ENCODE data around the gene PLXNA2.

PLXNA2 gene

DNA sequence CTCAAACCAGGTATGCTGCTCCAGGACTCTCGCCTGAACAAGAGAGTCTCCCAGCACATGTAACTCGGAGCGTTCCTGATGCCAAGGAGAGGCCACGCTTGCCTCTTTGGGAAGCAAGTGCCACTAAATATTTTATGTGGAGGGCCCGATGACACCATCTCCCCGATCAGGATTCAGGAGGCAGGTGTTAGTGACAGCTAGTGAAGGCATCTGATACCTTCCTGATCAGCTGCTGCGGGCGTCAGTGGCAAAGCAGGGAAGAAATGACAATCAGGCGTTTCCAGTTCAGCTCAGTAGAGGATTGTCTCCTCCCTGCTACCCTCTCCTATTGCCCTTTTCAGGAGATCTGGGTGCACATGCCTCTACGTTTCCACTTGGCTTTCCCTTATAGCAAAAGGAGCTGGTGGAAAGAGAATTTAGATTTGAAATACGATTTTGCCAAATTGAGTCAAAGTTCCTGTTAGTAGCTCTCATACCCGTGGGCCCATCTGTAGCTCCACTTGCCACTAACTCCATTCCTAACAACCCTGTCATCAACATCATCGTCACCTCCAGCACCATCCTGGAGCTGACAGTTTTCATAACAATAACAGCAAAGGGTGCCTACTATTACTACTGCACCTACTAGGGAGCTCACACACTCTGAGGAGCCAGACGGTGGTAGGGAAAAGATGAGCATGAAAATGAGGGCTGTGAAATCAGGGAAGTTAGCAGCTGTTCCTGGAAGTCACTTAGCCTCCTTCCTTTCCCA is 21.6 kb downstream of the PLXNA2 start:
- no peak for DNase-seq

DNA sequence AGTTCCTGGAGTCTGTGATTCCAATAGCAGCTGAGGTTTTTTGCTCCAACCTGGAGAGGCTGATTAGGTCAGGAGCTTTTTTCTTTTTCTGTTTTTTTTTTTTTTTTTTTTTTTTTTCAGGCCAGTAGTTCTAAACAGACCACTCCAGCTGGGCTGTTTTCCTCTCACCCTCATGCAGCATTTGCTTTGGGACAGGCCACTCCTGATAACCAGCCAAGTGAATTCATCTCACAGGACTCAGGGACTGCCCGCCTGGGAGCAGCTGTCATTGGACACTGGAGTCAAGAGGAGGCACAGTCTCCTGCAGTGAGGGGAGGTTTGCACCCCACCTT is 22.9 kb downstream of the PLXNA2 start:
- DNase-seq, result no peak

DNA sequence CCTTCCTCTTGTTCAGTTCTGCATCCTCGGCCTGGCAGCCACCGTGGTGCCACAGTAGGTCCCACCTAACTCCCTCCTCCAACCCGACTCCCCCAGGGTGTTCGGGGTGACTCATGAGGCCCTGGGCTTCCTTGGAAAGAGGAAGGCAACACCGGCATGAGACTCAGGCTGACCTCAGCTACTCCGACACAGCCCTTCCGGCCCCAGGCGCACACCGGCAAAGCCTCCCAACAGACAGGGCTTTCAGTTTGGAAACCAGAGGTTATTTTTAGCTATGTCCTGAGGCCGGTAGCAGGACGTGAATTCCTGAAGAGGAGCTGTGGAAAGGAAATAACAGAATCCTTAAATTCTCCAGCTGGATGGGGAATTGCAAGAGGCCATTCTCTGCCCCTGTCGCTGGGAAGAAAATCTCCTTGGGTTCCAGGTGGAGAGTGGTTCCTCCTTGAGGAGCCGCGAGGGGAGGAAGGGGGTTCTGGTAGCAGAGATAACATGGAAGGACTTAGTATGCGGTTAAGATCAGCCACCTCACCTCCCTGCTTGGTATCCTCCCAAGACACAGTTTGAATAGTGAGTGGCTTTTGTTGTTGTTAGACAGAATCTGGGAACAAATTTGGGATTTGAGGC is 24.4 kb downstream of the PLXNA2 start:
- no peak for DNase-seq

DNA sequence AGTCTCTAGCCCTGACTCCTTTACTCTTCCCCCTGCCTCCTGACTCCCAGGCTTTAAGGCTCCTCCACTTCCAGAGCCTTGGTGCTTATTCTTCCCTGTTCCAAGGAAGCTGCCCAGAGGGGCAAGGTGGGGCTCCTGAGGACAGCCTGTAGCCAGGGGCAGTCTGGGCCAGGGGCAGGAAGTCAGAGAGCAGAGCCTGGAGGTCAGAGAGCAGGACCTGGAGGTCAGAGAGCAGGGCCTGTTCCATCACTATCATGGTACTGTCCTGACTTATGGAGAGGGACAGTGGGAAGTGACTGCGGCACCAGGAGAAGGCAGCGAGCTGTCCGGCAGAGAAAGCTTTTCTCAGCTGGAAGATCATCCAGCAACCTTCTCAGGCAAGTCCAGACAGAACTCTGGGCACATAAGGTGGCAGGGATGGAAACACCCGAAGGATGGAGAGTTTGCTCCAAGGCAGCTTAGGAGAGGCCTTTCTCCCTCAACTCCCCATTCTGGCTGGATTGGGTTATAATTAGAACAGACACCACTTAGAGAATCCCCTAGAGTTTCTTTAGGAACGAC is 25.0 kb downstream of the PLXNA2 start:
- DNase-seq, result no peak

DNA sequence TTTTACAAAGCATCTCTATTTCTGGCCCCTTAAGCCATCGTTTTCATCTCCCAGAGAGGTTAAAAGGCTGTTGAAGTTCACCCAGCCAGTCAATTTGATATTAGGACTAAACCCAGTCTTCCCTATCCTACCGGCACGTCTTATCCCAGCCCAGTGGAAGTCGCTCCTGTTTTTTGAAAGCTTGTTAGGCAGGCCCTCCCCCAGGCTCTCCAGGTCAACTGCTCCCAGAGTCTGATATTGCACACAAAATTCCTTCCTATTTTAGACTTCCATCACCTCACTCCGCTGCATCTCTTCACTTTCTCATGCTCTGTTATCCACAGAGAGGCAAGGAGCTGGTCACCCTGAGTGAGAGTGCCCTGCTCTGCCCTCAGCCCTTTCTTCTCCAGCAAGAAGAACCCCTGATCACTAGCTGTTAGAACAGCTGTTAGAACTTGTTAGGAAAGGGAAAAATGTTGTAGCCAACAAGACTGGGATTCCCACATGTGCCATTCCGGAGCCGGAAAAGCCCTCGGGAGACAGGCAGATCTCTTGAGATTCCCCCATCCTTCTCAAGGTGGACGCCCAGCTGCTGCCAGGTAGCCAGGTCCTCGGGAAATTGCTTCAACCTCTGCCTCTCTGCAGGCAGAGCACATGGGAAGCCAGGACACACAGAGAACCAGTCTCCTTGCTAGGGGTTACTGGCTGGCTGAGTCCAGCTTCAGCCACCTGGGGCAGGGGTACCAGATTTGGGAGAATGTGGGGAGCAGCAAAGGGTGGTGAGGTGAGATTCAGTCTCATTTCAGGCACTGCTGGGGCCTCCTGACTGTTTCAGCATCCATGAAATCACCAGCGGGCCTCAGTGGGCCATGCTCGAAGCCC is 25.7 kb downstream of the PLXNA2 start:
- DNase-seq, result no peak

DNA sequence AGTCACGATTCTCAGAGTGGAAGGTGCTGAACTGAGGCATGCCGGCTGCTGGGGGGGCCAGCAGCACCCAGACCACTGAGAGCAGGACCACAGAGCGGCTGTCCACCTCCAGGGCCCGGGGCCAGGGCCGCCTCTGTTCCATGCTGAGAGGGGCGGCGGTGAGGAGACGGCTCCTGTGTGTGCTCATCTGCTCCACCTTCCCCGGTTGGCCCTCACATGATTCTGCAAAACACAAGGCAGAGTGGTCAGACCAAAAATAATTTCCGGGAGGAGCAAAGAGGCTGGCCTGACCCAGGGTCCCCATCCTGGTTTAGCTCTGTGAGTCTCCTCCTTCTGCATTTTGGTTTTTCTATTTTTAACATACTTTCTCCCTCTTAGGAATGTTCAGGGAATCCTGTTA is 26.4 kb downstream of the PLXNA2 start:
- DNase-seq, result no peak

DNA sequence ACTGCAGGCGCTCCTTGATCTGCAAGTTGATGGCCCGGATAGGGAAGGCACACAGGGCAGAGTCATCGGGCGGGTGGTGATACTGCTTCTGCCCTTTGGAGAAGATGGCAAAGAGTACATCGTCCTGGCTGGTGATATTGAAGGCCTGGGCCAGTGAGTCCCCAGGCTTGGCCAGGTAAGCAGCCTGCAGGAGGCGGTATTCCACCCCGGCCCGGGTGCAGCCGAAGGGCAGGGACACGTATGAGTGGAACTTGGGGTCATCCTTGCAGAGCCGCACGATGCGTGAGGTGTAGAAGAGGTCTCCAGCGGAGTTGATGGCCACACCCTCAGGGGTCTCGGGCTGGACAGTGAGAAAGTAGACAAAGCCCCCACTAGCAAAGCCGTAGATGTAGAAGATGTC is 27.4 kb downstream of the PLXNA2 start:
- no peak for DNase-seq

DNA sequence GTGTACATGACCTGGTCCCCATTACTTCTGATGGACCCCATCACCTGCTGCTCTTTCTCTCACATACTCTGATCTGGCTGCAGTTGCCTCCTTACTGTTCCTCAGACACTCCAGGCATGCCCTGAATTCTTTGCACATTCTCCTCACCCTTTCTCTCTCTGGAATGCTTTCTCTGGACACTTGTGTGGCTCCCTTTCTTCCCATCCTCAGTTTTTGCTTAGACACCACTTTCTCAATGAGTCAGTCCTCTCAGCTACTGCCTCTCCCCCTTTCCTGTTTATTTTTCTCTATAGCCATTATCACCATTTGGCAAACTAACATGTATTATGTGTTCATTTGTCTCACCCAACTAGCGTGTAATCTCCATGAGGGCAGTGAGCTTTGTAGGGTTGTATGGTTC is 28.1 kb downstream of the PLXNA2 start:
- no peak for DNase-seq

DNA sequence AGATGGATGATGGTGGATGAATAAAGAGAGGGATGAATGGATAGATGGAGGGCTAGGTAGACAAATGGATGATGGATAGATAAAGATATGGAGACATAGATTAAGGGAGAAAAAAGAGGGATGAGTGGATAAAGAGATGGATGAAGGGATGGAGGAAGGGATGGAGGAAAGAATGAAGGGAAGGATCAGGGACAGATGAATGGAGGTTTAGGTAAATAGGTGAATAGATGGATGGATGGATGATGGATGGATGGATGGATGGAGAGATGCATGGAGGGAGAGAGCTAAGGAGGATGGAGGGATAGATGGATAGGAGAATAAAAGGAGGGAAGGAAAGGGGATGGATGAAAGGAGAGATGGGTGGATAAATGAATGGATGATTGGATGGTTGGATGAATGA is 28.8 kb downstream of the PLXNA2 start:
- no peak for DNase-seq

DNA sequence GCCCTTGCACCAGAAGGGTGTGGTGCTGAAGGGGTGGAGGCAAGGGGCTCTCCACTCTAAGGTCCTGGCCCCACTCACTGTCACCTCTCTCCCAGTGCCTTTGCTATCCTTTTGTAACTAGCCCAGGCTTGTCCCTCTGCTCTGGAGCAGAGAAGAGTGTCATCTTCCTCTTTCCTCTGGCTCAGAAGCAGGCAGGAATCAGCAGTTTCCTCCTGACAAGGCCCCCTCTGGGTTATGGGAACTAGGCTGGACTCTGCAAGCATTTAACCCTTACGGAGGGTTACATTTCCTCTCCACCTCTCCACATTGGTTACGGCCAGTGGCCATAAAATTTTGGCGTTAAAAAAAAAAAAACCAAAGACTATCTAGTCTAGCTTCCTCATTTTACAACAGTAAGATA is 30.4 kb downstream of the PLXNA2 start:
- no peak for DNase-seq

DNA sequence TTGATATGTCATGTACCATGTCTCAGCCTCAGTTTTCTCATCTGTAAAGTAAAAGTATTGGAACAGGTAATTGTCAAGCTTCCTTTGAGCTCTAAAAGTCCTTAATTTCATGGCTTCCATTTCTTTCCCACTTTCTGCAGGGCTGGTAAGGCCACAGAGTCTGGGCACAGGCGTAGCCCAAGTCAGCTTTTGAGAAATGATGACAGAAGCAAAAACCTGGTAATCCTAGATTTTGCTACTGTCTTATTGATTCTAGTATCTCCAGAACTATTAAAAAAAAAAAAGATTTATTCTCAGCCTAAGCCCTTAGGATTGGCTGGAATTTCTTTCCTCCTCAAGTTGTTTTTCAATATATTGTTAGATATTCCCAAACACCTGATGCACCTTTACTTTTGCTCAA is 31.3 kb downstream of the PLXNA2 start:
- no peak for DNase-seq

DNA sequence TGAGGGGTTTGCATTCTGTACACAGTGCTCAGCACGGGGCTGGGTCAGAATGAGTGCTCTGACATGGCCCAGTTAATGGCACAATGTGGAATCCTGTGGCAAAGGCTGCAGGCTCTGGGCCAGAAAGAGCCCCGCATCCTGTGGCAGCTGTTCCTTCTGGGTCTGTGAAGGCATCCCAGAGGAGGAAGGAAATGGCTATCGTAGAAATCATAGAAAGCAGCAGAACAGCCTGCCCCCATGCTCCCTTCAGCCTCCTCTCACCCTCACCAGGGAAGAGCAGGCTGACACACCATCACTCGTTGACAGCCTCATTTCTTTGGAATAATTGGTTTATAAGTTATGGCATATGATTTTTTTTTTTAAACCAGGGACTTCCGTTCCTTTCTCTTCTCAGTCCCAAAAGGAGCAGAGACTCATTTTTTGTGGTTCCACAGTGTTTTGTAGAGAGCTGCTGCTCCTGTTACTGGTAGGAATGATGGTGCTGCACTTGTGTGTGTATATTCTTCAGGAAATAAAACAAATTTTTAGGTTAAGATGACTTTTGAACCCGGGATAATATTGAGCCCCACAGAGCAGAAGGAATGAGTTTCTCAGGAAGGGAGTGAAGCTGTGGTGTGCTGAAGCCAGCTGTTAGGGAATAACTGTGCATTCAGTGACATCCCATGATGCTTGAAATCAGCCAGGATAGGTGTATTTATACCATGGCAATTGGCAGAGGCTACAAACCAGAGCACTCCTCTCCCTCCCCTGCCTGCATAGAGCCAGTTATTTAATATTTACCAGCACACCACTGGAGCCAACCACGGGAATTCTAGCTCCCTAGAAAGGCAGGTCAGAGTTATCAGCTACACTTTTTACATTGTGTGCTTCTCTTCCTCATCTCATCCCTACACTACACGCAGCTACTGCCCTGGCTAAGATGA is 32.0 kb downstream of the PLXNA2 start:
- no peak for DNase-seq

DNA sequence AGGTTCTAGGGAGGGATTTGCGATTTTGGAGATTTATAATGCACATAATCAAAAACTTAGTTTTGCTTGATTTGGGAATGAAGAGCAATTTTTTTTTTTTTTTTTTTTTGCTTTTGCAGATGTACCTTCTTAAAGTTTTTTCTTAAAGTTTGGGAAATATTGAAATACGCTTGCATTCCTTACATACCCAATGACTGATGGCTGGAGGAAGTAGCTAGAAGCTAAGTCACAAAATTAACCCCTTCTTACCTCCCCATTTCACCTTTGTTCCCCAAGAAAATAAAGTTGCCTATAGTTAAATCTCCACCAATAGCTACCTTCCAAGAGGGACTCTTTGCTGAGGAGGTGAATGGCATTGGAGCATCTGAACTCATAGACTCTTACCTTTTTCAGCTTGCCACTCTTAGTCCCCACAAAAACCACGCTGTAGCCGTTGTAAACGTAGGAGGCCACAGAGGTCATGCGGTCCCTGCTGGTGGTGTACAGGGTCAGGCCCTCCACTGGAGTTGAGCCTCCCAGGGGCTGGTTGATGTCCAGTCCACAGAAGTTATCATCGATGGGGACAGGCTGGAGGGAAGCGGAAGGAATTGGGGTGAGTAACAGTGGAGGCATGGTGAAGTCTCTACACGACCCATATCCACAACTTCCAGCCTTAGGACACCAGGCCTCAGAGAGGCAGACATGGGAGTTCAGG is 34.1 kb downstream of the PLXNA2 start:
- DNase-seq, result no peak

DNA sequence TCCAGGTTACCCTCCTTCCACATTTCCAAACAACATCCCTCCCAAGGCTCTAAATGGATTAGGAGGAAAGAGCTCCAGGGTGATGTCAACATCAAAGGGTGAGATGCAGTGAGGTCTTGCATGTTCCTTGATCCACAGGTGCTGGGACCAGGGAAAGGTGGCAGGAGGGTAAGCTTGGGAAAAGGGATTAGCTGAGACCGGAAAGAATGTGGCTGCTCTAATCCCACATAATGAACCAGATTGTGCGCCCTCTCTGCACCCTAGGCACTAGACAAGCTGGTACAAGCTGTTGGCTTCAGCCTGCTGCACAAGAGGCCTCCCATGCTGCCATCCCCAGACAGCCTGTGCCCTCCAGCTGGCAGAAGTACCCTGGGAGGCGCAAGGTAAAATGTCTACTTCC is 34.9 kb downstream of the PLXNA2 start:
- DNase-seq, result no peak

DNA sequence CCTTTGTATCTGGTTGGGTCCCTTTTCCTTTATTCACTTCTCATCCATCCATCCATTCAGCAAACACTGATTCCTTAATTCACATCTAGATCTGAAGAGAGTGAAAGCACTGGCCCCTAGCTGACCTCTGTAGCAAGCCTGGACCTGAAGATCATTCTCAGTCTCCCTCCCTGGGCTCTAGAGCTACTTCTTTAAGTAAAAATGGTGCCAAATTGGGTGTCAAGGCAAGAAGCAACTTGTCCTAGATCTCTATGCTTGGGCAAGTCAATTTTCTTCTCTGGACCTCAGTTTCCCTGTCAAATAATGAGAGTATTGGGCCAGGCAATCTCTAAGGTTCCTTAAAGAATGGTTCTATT is 36.1 kb downstream of the PLXNA2 start:
- DNase-seq, result no peak

DNA sequence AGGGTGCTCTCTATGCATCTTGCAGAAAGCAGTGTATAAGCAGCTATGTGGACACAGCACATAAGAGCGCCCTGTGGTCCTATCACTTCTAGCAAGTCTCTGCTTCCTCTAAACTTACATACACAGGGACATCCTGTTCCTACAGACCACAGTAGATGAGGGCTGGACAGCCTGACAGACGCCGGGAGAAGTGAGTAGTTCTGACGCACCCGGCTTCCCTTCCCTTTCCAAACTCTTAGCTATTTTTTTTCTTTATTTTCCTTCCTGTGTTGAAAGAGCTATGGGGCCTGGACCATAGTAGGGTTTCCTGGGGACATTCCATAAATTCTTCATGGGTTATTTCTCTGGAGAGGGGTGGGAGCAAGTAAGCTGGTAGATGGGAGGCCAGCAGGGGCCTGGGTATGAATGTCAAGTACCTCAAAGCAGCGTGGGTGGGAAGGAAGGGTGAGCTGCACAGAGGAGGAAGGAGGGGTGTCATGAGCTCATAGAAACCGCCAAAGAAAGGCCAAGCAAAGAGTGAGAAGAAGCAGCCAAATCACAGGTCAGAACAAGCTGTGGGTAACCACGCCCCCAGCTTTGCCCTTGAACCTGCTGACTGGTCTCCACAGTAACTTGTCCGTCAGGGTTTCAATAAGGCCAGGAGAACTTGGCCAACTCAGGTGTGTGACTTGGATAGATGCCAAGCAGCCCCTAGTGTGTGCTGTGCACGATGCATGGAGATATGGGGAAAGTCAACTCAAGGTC is 36.6 kb downstream of the PLXNA2 start:
- DNase-seq, result no peak

DNA sequence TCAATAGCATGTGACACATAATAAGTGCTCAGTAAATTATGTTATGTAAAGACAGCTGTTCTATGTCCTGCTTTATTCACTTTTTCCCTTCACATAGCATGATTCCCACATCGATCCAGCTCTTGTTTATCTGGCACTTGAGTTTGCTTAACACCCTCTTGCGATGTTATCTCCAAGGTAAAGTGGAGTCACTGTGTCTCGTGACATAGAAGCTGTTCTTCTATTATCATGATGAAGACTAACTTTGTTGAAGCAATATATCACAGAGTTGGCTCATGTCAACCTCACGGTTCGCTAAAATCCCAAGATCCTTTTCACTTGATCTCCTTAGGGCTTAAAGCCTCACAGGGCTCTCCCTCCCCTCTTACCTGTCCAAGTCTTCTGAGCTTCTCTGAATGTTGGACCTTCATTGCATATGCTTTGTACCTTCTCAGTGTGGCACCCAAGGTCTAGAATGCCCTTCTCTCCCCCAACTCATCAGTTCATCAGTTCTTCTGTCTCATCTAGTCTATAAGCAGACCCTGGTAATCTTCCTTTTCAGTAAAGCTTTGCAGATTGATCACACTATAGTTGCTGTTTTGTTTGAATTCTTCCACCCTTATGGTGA is 38.0 kb downstream of the PLXNA2 start:
- DNase-seq, result no peak

DNA sequence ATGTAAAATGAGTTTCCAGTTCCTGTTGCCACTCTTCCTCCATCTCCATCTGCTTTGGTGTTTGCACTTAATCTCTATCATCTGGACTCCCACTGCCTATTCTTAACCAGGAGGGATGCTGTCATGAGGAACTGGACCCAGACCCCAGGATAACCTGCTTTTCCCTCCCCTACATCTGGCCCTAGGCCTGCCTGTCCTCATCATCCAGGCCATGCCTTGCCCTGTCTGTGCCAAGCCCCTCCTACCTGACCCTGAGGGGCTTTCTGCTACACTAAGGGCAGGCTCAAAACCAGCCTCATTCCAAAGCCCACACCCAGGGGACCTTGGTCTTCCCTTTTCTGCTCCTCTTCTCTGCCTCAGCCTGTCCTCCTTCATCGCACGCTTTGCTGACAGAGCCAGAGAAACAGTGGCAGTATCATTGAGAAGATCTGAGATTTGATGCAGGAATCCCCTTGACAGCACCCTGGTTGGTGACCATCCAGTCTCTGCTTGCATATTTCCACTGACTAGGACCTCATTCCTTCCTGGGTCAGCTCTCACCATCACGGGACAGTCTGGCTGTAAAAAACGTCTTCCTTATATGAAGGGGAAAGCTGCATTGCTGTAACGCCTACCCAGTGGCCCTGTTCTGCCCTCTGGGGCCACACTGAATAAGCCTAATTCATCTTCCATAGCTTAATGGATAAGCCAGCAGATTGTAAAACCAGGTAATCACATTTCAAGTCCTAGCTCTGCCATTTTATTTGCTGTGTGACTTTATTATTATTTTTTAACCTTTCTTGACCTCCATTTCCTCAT is 38.8 kb downstream of the PLXNA2 start:
- DNase-seq, result no peak

DNA sequence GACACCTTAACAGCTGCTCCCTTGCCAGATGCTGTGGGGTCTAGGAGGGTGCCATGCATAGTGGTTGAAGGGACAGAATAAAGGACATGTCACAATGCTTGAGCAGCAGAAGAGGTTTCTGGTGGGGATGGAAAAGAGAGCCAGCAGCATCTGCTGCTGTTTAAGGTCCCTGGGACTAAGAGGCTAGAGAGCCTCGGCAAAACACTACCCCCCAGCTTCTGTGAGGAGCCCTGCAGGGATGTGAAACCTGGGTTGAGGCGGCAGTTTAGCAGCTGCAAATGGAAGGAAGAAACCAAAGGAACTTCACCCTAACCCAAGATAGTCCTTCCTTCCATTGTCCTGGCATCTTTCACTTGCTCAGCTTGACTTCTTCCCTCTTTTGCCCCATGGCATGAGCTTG is 39.4 kb downstream of the PLXNA2 start:
- DNase-seq, result no peak

All from cortex of kidney (tissue), 1 donor.